Activated CD4-positive, alpha-beta T cell treated with anti-CD3 and anti-CD28 coated beads for 48 hours (primary cell): ENCODE measurements around the gene FAM240B.

Source experiments
- DNase-seq: peaks from one replicate; pipeline ENCODE4 v3.0.0-alpha.2; 2020

FAM240B gene

GRCh38 chr9:38668791-38669466 is 51.0 kb downstream of the FAM240B start:
- DNase-seq, result no peak

- DNase-seq, result no peak
Measured at GRCh38 chr9:38662763-38663593, 57.0 kb downstream of the FAM240B start.

GRCh38 chr9:38659538-38659937 is 60.4 kb downstream of the FAM240B start:
- DNase-seq, result no peak

GRCh38 chr9:38656896-38657295 is 63.0 kb downstream of the FAM240B start:
- no peak for DNase-seq

GRCh38 chr9:38652486-38652885 is 67.4 kb downstream of the FAM240B start:
- DNase-seq, result no peak

GRCh38 chr9:38652044-38652443 is 67.9 kb downstream of the FAM240B start:
- DNase-seq, result no peak

- no peak for DNase-seq
Measured at GRCh38 chr9:38651400-38652042, 68.4 kb downstream of the FAM240B start.

- DNase-seq, result no peak
Measured at GRCh38 chr9:38650564-38650963, 69.4 kb downstream of the FAM240B start.

- DNase-seq, result no peak
Measured at GRCh38 chr9:38649731-38650363, 70.1 kb downstream of the FAM240B start.

GRCh38 chr9:38644601-38645000 is 75.3 kb downstream of the FAM240B start:
- no peak for DNase-seq
